ENCODE measurements around the gene XCL1.

DNA sequence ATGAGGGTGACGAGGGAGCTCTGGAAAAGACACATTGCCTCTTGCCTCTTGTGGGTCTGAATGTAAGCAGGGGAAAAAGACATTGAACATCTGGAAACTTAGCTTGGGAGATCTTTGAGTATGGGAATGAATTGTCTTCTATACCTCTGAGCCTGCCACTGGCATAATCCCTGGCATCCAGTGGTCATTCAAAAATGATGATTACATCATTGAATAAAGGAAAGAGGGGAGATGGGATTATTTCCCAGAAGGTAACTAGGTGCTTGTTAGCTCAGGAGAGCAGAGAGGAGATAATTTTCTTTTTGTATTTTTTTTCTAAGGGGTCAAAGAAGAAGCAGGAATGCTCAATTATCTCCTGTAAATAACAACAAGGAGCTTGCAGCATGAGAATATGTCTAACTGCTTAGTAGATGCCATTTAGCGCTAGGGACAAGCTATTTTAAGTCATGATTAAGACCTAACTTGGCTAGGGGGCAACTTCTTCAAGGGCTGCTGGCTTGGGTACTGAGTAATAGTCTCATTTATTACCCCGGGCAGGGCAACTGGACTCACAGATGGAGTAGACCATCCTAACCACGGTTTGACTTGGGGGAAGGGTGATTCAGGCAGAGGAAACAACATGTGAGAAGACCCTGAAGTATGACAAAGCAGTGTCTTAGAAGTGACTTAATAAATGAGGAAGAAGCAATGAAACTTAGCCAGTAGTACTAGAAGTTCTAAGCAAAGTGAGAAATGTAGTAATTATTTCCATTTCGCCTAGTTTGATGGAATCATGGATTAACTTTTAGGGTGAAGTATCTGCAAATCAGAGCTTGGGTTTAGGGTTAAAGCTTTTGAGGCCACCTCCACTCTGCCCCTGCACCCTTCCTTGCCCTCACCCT is 21.6 kb upstream of the XCL1 start:
- TF ChIP-seq MXI1 (conservative IDR thresholded peaks at IDR 0.05; ENCODE audit: poor library complexity, severe bottlenecking) (no peak), POLR2AphosphoS5 (IDR thresholded peaks at IDR 0.05) (no peak), TAF1 (IDR thresholded peaks at IDR 0.05; ENCODE audit: low read depth) (no peak), EP300 (conservative IDR thresholded peaks at IDR 0.05; ENCODE audit: poor library complexity, severe bottlenecking) (no peak)
- TF ChIP-seq, protein P1, sequence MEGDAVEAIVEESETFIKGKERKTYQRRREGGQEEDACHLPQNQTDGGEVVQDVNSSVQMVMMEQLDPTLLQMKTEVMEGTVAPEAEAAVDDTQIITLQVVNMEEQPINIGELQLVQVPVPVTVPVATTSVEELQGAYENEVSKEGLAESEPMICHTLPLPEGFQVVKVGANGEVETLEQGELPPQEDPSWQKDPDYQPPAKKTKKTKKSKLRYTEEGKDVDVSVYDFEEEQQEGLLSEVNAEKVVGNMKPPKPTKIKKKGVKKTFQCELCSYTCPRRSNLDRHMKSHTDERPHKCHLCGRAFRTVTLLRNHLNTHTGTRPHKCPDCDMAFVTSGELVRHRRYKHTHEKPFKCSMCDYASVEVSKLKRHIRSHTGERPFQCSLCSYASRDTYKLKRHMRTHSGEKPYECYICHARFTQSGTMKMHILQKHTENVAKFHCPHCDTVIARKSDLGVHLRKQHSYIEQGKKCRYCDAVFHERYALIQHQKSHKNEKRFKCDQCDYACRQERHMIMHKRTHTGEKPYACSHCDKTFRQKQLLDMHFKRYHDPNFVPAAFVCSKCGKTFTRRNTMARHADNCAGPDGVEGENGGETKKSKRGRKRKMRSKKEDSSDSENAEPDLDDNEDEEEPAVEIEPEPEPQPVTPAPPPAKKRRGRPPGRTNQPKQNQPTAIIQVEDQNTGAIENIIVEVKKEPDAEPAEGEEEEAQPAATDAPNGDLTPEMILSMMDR (IDR thresholded peaks at IDR 0.05; ENCODE audit: poor library complexity, severe bottlenecking), result no peak

Data from neural cell (in vitro differentiated cells).